Measurements from ENCODE around the gene RAPGEF4.

The RAPGEF4 gene

DNA sequence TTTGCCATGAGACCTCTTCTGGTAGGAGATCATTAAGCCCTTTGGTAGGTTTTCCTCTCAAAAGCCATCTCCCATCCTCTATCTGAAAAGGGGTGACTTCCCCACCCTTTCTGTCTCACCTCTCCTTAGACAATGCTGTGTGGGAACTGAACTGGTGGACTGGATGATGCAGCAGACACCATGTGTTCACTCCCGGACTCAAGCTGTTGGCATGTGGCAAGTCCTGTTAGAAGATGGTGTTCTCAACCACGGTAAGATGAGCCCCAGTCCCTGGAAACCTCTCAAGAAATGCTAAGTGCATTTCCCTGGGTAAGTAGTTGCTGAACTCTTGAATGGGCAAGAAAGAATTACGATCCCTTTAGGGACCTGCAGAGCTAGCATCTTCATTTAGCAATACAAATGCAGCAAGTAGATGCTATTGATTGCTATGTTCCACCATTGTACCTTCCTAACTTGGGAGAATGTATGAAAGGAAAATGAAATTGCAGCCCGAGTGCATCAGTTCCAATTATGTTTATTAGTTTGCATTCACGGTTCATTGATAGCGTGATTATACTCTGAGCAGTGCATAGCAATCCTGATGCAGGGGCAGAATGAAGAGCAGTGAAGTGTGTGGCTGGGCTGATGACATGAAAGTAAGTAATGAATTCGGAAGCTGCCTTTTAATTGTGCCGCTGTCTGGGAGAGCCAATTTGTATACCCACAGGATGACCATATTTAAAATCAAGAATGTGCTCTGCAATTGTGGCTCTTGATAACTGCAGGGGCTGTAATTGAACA is 230.0 kb downstream of the RAPGEF4 start:
- no peaks in the 10 kb centered on the region for H3F3A ChIP-seq (ENCODE audit: control insufficient read depth, insufficient read depth)
- no peak overlapping the region for H3K4me2 ChIP-seq (ENCODE audit: low read length)
- no peaks in the 10 kb centered on the region for H3K36me3 ChIP-seq (ENCODE audit: control insufficient read depth, low read length)
- no peak overlapping the region for H3K27ac ChIP-seq (ENCODE audit: low read depth, low read length)
- H3K9me3 ChIP-seq (ENCODE audit: control insufficient read depth, insufficient read depth, low read length) = no peaks in the 10 kb centered on the region
- TF ChIP-seq EZH2phosphoT487 (IDR thresholded peaks at IDR 0.05; ENCODE audit: borderline replicate concordance, low read length) = no peak
- TF ChIP-seq, protein P1, sequence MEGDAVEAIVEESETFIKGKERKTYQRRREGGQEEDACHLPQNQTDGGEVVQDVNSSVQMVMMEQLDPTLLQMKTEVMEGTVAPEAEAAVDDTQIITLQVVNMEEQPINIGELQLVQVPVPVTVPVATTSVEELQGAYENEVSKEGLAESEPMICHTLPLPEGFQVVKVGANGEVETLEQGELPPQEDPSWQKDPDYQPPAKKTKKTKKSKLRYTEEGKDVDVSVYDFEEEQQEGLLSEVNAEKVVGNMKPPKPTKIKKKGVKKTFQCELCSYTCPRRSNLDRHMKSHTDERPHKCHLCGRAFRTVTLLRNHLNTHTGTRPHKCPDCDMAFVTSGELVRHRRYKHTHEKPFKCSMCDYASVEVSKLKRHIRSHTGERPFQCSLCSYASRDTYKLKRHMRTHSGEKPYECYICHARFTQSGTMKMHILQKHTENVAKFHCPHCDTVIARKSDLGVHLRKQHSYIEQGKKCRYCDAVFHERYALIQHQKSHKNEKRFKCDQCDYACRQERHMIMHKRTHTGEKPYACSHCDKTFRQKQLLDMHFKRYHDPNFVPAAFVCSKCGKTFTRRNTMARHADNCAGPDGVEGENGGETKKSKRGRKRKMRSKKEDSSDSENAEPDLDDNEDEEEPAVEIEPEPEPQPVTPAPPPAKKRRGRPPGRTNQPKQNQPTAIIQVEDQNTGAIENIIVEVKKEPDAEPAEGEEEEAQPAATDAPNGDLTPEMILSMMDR (IDR thresholded peaks at IDR 0.05; ENCODE audit: low read depth, low read length, poor library complexity, severe bottlenecking) = no peak
- no peaks in the 10 kb centered on the region for H3K9me2 ChIP-seq (replicated peaks; ENCODE audit: control insufficient read depth, low read length)
- no peaks in the 10 kb centered on the region for H3K79me2 ChIP-seq (ENCODE audit: control insufficient read depth, low read length)
- H3K4me3 ChIP-seq (ENCODE audit: low read length) = no peak overlapping the region
- no peaks in the 10 kb centered on the region for H3K4me1 ChIP-seq (ENCODE audit: control insufficient read depth, low read length)
- H3K27me3 ChIP-seq (ENCODE audit: control insufficient read depth, low read length) = peaks cover 29% of the 10 kb centered on the region
- H4K20me1 ChIP-seq (ENCODE audit: control insufficient read depth, insufficient read depth, low read depth, low read length) = no peaks in the 10 kb centered on the region

DNA sequence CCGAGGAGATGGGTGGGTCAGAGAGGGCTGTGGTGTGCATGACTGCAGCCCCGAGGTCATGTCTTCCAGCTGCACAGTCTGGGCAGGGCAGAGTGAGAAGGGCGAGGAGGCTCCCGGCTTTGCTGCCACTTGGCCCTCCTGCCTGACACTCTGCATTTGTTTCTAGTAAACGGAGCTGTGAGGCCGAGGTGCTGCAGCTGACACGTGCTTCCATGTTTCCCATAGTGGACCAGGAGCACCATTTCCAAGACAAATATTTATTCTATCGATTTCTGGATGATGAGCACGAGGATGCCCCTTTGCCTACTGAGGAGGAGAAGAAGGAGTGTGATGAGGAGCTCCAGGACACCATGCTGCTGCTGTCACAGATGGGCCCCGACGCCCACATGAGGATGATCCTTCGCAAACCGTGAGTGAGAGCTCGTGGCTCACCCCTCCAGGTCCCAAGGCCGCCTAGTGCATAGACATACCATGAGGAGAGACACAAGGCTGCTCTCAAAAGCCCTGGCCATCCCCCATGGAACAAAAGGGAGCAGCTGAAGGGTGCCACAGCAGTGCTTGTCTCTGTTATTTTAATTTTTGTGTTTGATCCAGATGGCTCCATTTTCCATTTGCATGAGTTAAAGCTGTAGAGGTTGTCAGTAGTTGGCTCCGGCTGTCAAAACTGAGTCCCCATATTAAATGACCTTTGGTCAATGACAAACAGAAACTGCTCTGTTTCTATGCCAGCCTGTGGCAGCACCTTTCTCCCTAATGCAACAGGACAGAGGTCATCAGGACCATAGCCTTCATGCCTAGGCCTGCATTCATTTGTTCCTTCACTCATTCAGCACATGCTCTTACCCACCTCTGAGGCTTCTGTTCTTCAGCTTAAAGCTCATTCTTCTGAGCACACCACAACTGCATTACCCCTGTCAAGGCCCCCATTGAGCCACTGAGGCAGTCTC is 231.7 kb downstream of the RAPGEF4 start:
- no peaks in the 10 kb centered on the region for H3K9me2 ChIP-seq (replicated peaks; ENCODE audit: control insufficient read depth, low read length)
- no peak overlapping the region for H3K27ac ChIP-seq (ENCODE audit: low read depth, low read length)
- no peaks in the 10 kb centered on the region for H3K36me3 ChIP-seq (ENCODE audit: control insufficient read depth, low read length)
- H3K27me3 ChIP-seq (ENCODE audit: control insufficient read depth, low read length) = peaks cover 22% of the 10 kb centered on the region
- no peaks in the 10 kb centered on the region for H3K79me2 ChIP-seq (ENCODE audit: control insufficient read depth, low read length)
- no peaks in the 10 kb centered on the region for H3F3A ChIP-seq (ENCODE audit: control insufficient read depth, insufficient read depth)
- no peaks in the 10 kb centered on the region for H3K9me3 ChIP-seq (ENCODE audit: control insufficient read depth, insufficient read depth, low read length)
- no peak for TF ChIP-seq EZH2phosphoT487 (IDR thresholded peaks at IDR 0.05; ENCODE audit: borderline replicate concordance, low read length)
- TF ChIP-seq, protein P1 (IDR thresholded peaks at IDR 0.05; ENCODE audit: low read depth, low read length, poor library complexity, severe bottlenecking) = no peak
- H3K4me1 ChIP-seq (ENCODE audit: control insufficient read depth, low read length) = no peaks in the 10 kb centered on the region
- no peaks in the 10 kb centered on the region for H4K20me1 ChIP-seq (ENCODE audit: control insufficient read depth, insufficient read depth, low read depth, low read length)
- H3K4me3 ChIP-seq (ENCODE audit: low read length) = no peak overlapping the region
- no peak overlapping the region for H3K4me2 ChIP-seq (ENCODE audit: low read length)

- no peak overlapping the region for H3K27ac ChIP-seq (ENCODE audit: low read depth, low read length)
- H3K79me2 ChIP-seq (ENCODE audit: control insufficient read depth, low read length) = no peaks in the 10 kb centered on the region
- TF ChIP-seq, protein P1 (IDR thresholded peaks at IDR 0.05; ENCODE audit: low read depth, low read length, poor library complexity, severe bottlenecking) = no peak
- no peak for TF ChIP-seq EZH2phosphoT487 (IDR thresholded peaks at IDR 0.05; ENCODE audit: borderline replicate concordance, low read length)
- no peak overlapping the region for H3K4me3 ChIP-seq (ENCODE audit: low read length)
- H3K9me3 ChIP-seq (ENCODE audit: control insufficient read depth, insufficient read depth, low read length) = no peaks in the 10 kb centered on the region
- H3K9me2 ChIP-seq (replicated peaks; ENCODE audit: control insufficient read depth, low read length) = no peaks in the 10 kb centered on the region
- H3K27me3 ChIP-seq (ENCODE audit: control insufficient read depth, low read length) = peaks cover 23% of the 10 kb centered on the region
- H3K4me2 ChIP-seq (ENCODE audit: low read length) = no peak overlapping the region
- no peaks in the 10 kb centered on the region for H3K36me3 ChIP-seq (ENCODE audit: control insufficient read depth, low read length)
- H3K4me1 ChIP-seq (ENCODE audit: control insufficient read depth, low read length) = no peaks in the 10 kb centered on the region
- no peaks in the 10 kb centered on the region for H4K20me1 ChIP-seq (ENCODE audit: control insufficient read depth, insufficient read depth, low read depth, low read length)
- no peaks in the 10 kb centered on the region for H3F3A ChIP-seq (ENCODE audit: control insufficient read depth, insufficient read depth)
Measured at GRCh38 chr2:172968061-172968469, 232.4 kb downstream of the RAPGEF4 start.
